ENCODE measurements around the gene ZNF778. TPM values are rescaled to one million over a fixed set of nuclear protein-coding genes. Genes with fewer than 3 reads are reported as not detected.
A peak's percentile ranks its signal among the peaks of the same experiment; 100 is the strongest.

The ZNF778 gene
- total RNA-seq, 1 experiment from 2014 or later = 6.7 TPM

GRCh38 chr16:89193576-89194293 lies 23.8 kb upstream of the ZNF778 start:
- DNase-seq (ENCODE audit: extremely low read depth, low read depth) = no peak

- DNase-seq (ENCODE audit: extremely low read depth, low read depth) = no peak
These were observed 22.9 kb upstream of the ZNF778 start for GRCh38 chr16:89194340-89195311.

GRCh38 chr16:89195521-89196171 lies 21.9 kb upstream of the ZNF778 start:
- no peak for DNase-seq (ENCODE audit: extremely low read depth, low read depth)

- no peak for DNase-seq (ENCODE audit: extremely low read depth, low read depth)
These were observed 20.4 kb upstream of the ZNF778 start for GRCh38 chr16:89197033-89197632.

- no peak for DNase-seq (ENCODE audit: extremely low read depth, low read depth)
These were observed 19.7 kb upstream of the ZNF778 start for GRCh38 chr16:89197633-89198416.

GRCh38 chr16:89198417-89199240 lies 18.9 kb upstream of the ZNF778 start:
- DNase-seq (ENCODE audit: extremely low read depth, low read depth) = no peak

- no peak for DNase-seq (ENCODE audit: extremely low read depth, low read depth)
These were observed 18.0 kb upstream of the ZNF778 start for GRCh38 chr16:89199241-89200123.

GRCh38 chr16:89200124-89200849 lies 17.2 kb upstream of the ZNF778 start, which contains the start of gene SLC22A31:
SLC22A31 (minus strand) TSS chr16:89200537; CDS start chr16:89200501, 36 bp downstream.
- DNase-seq (ENCODE audit: extremely low read depth, low read depth) = no peak

- no peak for DNase-seq (ENCODE audit: extremely low read depth, low read depth)
These were observed 16.6 kb upstream of the ZNF778 start for GRCh38 chr16:89200850-89201411.

GRCh38 chr16:89201439-89202377 lies 15.8 kb upstream of the ZNF778 start:
- DNase-seq (ENCODE audit: extremely low read depth, low read depth) = peak; percentile 54

- no peak for DNase-seq (ENCODE audit: extremely low read depth, low read depth)
These were observed 14.9 kb upstream of the ZNF778 start for GRCh38 chr16:89202422-89203215.

GRCh38 chr16:89207993-89208392 lies 9.5 kb upstream of the ZNF778 start:
- no peak for DNase-seq (ENCODE audit: extremely low read depth, low read depth)

GRCh38 chr16:89209522-89210044 lies 7.9 kb upstream of the ZNF778 start:
- DNase-seq (ENCODE audit: extremely low read depth, low read depth) = no peak

GRCh38 chr16:89210165-89210903 lies 7.2 kb upstream of the ZNF778 start:
- no peak for DNase-seq (ENCODE audit: extremely low read depth, low read depth)
